Testis (tissue), 3 donors: ENCODE data around the gene IL22RA1. TPM values are rescaled to one million over a fixed set of nuclear protein-coding genes. Genes with fewer than 3 reads are reported as not detected.

ENCODE experiments used
- DNase-seq: peaks from one replicate; pipeline ENCODE4 v3.0.0-alpha.2; 2019
- H3K27ac ChIP-seq, 2 donors: fragments of 200-600 bp; sonication (generic); one replicate each; pipeline ENCODE4 v1.5.1; 2019
- H3K27me3 ChIP-seq: fragments of 200-600 bp; sonication (generic); one replicate; pipeline ENCODE4 v1.5.1; 2019
- H3K36me3 ChIP-seq: fragments of 200-600 bp; sonication (generic); one replicate; pipeline ENCODE4 v1.5.1; 2017; ENCODE audit warnings: low read depth; ENCODE audit errors: missing control alignments
- H3K4me1 ChIP-seq: fragments of 200-600 bp; sonication (generic); one replicate; pipeline ENCODE4 v1.5.1; 2019
- H3K4me3 ChIP-seq, 2 donors: fragments of 200-600 bp; sonication (generic); one replicate each; pipeline ENCODE4 v1.5.1; 2017 to 2019
- H3K9me3 ChIP-seq: fragments of 200-600 bp; sonication (generic); one replicate; pipeline ENCODE4 v1.5.1; 2017
- CTCF ChIP-seq, 3 experiments: fragments of 450-650 bp in 2 of 3; fragments of 200-600 bp in 1 of 3; sonication (generic) in 1 of 3; IDR thresholded peaks; one replicate each; pipeline ENCODE4 v1.5.1; 2016 to 2019; ENCODE audit warnings: antibody characterized with exemption in 3 of 3, mild to moderate bottlenecking in 2 of 3, moderate library complexity in 1 of 3
- POLR2A ChIP-seq: fragments of 450-650 bp; IDR thresholded peaks from one replicate; pipeline ENCODE4 v1.6.1; 2017; ENCODE audit warnings: antibody characterized with exemption, mild to moderate bottlenecking, moderate library complexity
- WGBS, 2 donors: methylation state at CpG; one replicate each; pipeline ENCODE4 v1.1.5; 2018; 5-methylcytosine and 5-hydroxymethylcytosine counted together
- intact Hi-C: fragments of 100-400 bp; cut with DNase I; formaldehyde crosslinking; loops from one replicate; pipeline ENCODE4 v1.15.1; 2023; ENCODE audit warnings: low total_unique reads
- polyA plus RNA-seq: library from polyadenylated mRNA; stranded (reverse); fragments of 350-450 nt; fragmentation: Illumina TruSeq; extraction: RNeasy Lipid Tissue Mini Kit (QIAGEN cat#74804); gene quantifications from one replicate; pipeline ENCODE4 v1.2.3, GENCODE V29; 2014; ENCODE audit warnings: low read depth, low replicate concordance; ENCODE audit not compliant: insufficient read depth
- total RNA-seq, 2 donors: library from RNA; depleted of rRNA; stranded (reverse); fragments of >200 nt; gene quantifications; one replicate each; pipeline ENCODE4 v1.2.3, GENCODE V29; 2016

IL22RA1 gene
- total and polyA plus RNA-seq, 3 donors from 2014 or later: 0.31 to 0.95 (median 0.93) TPM

GRCh38 chr1:24186993-24187790 lies 44.3 kb upstream of the IL22RA1 start, which contains the start of gene IFNLR1:
IFNLR1 (minus strand) TSS chr1:24187289; CDS start chr1:24187248, 41 bp downstream.
- TF ChIP-seq CTCF (IDR thresholded peaks at IDR 0.05) (no peak), POLR2A (no peak)
- 0 to 2% methylated on average over 28 to 47 of the region's 74 CpGs for WGBS, 2 donors
- intact Hi-C loops: no loop called here

GRCh38 chr1:24186711-24186992 lies 43.7 kb upstream of the IL22RA1 start:
- no peak overlapping the region for H3K27ac ChIP-seq

More at GRCh38 chr1:24186993-24187790, 44.3 kb upstream of the IL22RA1 start, which contains the start of gene IFNLR1:
- Histone ChIP-seq H3K4me3 (peak within 1 kb of the TSS; percentile 54 to 63), H3K4me1 (no peaks in the 10 kb centered on the region), H3K9me3 (no peaks in the 10 kb centered on the region), H3K27me3 (no peaks in the 10 kb centered on the region), H3K36me3 (no peaks in the 10 kb centered on the region), H3K27ac (no peak within 1 kb of the TSS)
- DNase-seq: peak; percentile 56

GRCh38 chr1:24186031-24186710 lies 43.2 kb upstream of the IL22RA1 start:
- no peaks in the 10 kb centered on the region for H3K27me3 ChIP-seq
- H3K36me3 ChIP-seq: no peaks in the 10 kb centered on the region
- H3K9me3 ChIP-seq: no peaks in the 10 kb centered on the region
- no peak for DNase-seq
- TF ChIP-seq CTCF (IDR thresholded peaks at IDR 0.05) (no peak), POLR2A (no peak)
- H3K4me1 ChIP-seq: no peaks in the 10 kb centered on the region
- 59 to 78% methylated on average over 13 of the region's 13 CpGs for WGBS, 2 donors
- H3K27ac ChIP-seq: no peak overlapping the region
- H3K4me3 ChIP-seq: no peak overlapping the region
- intact Hi-C loops: no loop called here

More at GRCh38 chr1:24186711-24186992, 43.7 kb upstream of the IL22RA1 start:
- Histone ChIP-seq H3K27me3 (no peaks in the 10 kb centered on the region), H3K4me1 (no peaks in the 10 kb centered on the region), H3K4me3 (peak overlapping the region; percentile 54 to 63), H3K36me3 (no peaks in the 10 kb centered on the region), H3K9me3 (no peaks in the 10 kb centered on the region)
- intact Hi-C loops: no loop called here
- no peak for TF ChIP-seq CTCF (IDR thresholded peaks at IDR 0.05)
- TF ChIP-seq POLR2A: no peak
- DNase-seq: no peak
- 28 to 47% methylated on average over 8 of the region's 8 CpGs for WGBS, 2 donors

- no peak for DNase-seq
- no peaks in the 10 kb centered on the region for H3K4me1 ChIP-seq
- TF ChIP-seq POLR2A (no peak), CTCF (IDR thresholded peaks at IDR 0.05) (no peak)
- H3K27me3 ChIP-seq: no peaks in the 10 kb centered on the region
- H3K36me3 ChIP-seq: no peaks in the 10 kb centered on the region
- H3K9me3 ChIP-seq: no peaks in the 10 kb centered on the region
- 70 to 73% methylated on average over 4 of the region's 4 CpGs for WGBS, 2 donors
- H3K4me3 ChIP-seq: no peak overlapping the region
- intact Hi-C loops: no loop called here
- no peak overlapping the region for H3K27ac ChIP-seq
These were observed 42.1 kb upstream of the IL22RA1 start for GRCh38 chr1:24185076-24185475.
